NCI-H446 (cell line): ENCODE measurements around the gene NAIF1.
"Not testable (repeated sequence)": the region's sequence is repeated elsewhere in the genome, so short reads cannot be mapped to it uniquely, and the experiment has no call there.

Experiments
- DNase-seq, 2 experiments: peaks; one replicate each; lab custom pipeline; 2025; lab: John Stamatoyannopoulos, UW

The NAIF1 gene

DNA sequence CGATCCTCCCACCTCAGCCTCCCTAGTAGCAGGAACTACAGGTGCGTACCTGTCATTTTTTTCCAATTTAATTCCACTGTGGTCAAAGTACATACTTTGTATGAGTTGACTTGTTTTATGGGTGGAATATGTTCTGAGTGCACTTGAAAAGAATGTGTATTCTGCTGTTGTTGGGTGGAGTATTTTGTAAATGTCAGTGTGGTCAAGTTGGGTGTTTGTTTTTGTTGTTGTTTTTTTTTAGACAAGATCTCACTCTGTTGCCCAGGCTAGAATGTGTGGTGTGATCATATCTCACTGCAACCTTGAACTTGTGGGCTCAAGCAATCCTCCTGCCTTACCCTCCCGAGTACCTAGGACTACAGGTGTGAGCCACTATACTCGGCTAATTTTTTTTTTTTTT is 18.8 kb upstream of the NAIF1 start:
- no peak for DNase-seq

DNA sequence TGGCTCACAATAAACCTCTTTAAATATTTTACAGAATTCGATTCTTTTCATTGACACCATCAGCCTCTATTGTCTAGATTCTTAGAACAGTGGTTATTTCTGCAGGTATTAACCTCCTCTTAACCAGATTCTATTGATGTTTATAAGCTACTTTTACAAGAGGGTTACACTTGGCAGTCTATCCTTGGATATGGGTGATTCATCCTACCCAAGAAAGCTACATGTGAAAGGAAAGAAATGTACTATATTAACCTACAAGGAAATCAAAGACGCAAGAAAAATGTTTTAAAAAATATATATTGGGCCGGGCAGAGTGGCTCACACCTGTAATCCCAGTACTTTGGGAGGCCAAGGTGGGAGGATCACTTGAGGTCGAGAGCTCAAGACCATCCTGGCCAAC is 17.6 kb upstream of the NAIF1 start:
- DNase-seq, result no peak

DNA sequence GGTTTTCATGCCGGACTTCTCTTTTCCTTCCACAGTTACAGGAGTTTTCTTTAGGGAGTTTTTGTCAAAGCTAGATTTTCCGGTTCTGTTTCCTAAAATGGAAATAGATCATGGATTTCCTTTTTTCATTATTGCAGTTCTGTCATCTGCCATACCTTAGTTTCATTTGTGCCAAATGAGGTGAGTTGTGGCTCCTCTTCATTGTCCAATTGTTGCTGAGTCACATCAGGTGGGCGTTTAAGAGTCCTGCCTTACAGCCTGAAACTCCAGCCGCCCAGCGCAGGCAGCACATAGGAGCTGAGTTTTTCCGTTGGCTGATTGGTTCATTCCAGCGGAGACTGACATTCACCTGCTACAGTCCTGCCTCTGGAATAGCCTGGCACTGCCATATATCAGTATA is 15.0 kb upstream of the NAIF1 start:
- no peak for DNase-seq

DNA sequence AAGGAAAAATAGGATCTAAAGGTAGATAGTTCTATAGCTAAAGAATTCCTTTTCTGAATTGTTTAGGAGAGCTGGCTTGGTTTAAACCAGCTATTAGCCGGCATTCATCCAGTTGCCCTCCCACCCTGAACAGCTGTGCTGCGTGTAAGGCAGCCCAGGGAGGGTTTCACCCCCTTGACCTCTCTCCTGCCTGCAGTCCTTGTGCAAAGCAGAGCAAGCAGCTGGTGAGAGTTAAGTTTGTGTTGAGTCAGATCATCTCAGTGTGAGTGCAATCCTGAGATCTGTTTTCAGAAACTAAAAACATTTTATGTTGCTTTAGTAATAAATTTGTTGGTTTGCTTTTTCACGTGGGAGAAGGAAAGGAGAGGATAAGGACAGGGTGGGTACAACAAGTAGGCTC is 13.9 kb upstream of the NAIF1 start:
- no peak for DNase-seq

DNA sequence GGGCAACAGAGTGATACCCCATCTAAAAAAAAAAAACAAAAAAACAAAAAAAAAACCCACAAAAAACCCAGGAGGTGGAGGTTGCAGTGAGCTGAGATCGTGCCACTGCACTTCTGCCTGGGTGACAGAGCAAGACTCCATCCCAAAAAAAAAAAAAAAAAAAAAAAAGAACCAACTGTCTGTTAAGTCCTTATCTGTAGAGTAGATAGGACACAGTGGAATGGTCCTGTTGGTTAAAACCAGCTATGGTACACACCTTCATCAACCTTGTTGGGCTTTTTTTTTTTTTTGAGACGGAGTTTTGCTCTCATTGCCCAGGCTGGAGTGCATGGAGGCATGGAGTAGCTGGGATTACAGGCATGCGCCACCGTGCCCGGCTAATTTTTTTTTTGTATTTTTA is 13.1 kb upstream of the NAIF1 start:
- DNase-seq, result no peak

DNA sequence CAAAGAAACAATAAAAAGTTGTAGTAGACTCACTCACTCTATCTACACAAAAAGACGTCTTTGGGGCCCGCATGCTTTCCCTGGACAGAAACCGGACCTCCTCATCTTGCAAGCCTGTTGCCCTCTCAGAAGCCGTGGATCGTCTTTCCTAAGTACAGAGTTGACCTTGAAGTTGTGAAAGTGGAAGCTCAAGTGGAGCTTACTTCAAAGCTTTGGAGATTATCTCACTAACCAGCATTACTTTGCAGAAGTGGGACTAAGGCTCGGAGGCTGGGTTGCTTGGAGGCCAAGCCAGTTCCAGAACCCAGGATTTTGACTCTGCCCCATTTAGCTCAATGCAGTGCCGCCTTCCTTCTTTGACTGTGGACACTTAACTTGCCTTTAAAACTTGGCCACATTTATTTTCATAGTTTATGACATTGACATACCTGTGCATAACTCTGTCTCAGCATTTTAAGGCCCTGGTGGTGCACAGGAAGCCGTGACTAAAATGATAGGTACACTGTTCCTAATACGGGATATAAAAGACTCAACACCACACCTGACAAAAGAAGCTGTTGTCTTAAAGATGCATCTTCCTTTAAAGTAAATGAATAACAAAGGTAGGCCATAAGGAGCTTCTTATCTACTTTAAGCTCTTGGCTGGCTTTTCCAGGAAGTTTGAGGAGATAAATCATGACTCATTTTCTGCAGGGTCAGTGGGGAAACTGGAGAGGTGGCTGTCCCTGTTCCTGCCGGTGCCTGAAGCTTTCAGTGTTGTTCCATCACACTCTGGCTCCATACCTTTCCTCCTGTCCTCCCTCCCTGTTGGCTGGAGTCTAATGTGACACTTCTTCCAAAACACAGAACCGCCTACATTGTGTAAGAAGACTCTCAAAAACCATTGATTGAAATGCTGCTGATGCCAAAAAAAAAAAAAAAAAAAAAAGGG is 11.6 kb upstream of the NAIF1 start:
- no peak for DNase-seq

- DNase-seq, result no peak
These were observed 10.9 kb upstream of the NAIF1 start for GRCh38 chr9:128077847-128078503.

- DNase-seq, result no peak
These were observed 6.2 kb upstream of the NAIF1 start for GRCh38 chr9:128073253-128073886.

GRCh38 chr9:128072144-128073021 is 5.3 kb upstream of the NAIF1 start:
- DNase-seq, result peak; percentile 44 to 76

GRCh38 chr9:128071475-128071874 is 4.4 kb upstream of the NAIF1 start:
- not testable (repeated sequence) for DNase-seq

DNA sequence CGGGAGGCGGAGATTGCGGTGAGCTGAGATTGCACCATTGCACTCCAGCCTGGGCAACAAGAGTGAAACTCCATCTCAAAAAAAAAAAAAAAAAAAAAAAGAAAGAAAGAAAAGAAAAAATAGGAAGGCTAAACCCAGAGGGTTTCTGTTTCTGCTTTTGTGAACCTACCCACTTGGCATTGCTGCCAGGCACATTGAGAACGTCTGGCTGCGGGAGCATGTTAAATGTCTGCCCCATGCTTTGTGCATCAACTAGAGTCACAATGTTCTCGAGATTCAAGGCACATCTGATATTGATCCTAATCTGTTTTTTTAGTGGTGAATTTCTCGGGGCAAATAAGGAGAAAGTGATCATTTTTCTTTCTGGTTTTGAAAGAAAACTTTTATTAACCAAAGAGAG is 3.8 kb upstream of the NAIF1 start:
- no peak for DNase-seq

- DNase-seq, result no peak
These were observed 1.5 kb upstream of the NAIF1 start for GRCh38 chr9:128068386-128069205.

- DNase-seq, result peak; percentile 96 to 98
These were observed 695 bp upstream of the NAIF1 start, which contains the start of gene SLC25A25 for GRCh38 chr9:128067645-128068385. Gene SLC25A25, plus strand, starts transcription at chr9:128068232. Its CDS starts 88 bp downstream, at chr9:128068320.

GRCh38 chr9:128065907-128066712 is 1.0 kb downstream of the NAIF1 start:
- no peak for DNase-seq

DNA sequence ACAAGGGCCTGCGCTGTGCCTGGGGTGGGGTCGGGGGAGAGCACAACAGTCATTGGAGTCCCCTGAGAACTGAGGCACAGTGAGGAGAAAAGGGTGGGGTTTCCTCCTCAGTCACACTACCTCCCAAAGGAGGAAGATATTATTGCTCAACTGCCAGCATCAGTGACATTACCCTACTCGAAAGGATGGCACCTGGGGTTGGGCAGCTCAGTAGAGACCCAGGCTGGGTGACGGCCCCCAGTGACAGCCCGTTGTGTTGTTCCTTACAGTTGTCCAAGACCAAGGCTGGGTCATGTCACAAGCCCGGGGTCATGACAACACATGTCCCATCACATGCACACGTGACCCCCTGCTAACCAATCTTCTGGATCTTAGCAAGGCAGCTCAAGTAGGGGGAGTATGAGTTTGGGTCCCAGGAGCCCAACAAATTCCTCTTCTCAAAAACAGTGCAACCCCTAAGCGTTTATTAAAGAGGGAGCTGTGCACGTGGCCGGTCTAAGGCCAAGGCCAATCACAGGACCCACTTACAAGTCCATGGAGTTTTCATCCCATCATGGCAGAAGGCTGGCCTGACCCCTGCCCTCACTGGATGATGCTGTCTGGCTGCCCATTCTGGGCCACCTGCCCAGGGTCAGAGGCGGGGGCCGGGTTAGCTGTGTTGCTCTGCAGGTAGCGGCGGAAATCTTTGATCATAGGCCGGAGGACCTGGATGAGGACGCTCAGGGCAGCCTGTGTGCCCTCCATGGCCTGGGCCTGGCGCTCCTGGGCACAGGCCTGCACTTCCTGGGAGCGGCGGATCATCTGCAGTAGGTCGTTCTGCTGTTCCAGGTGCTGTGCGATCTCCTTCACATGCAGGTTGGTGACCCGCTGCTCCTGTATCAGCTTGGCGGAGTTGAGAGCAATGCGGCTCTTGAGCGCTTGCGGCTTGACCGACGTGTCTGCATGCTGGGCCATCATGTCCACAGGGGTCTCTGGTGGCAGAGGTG is 4.0 kb downstream of the NAIF1 start:
- DNase-seq, result no peak

DNA sequence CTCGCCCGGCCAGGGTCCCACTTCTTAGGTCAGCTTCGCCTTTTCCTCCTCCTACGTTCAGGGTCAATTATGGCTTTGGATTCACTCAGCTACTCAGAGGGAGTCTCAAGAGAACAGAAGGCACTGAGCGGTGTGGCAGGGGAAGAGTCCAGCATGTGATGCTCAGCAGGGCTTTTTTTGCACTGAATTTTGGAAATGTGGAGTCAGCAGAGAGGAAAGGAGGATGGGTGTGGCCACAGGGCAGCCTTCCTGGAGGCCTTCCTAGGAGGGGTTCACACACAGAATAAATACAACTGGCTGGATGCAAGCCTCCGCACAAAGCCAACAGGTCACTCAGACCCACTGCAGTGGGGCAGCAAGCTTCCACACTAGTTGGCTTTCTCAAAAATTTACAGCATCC is 4.8 kb downstream of the NAIF1 start:
- no peak for DNase-seq

DNA sequence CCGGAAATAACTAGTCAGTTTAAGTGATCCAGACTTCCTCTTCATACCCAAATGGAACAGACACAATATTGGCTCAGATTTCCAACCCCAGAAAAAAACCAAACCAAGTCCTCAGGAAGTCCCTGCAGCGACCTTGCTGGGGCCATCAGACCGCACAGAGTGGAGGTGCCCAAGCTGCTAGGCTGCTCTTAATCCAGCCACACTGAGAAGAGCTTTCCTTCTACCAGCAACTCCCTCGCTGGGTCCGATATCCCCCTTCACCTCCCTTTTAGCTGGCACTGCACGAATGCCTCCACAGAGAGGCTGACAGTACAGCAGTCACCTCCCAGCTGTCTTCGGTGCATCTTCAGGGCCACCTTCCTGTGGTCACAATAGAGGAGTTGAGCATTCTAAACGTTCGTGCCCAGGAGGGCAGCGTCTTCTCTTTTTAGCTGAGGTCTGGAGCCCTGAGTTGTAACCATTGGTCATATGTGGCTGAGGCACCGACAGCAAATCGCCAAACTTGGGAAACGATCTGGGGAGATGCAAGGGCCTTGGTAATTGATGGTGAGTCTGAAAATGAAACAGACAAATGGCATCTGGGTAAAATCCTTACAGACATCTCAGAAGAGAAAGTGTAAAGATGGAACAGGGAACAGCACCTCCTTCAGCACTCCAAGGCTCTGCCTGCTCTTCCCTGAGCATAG is 5.7 kb downstream of the NAIF1 start:
- DNase-seq, result no peak
